SK-N-SH (cell line): ENCODE data around the gene SSR3. TPM values are rescaled to one million over a fixed set of nuclear protein-coding genes. Genes with fewer than 3 reads are reported as not detected.
A peak's percentile ranks its signal among the peaks of the same experiment; 100 is the strongest.

Experiments
- CTCF ChIA-PET: fragments of 300-600, 350-600 bp; formaldehyde crosslinking; extraction: SDS; loops from one replicate; lab custom pipeline; 2021; lab: Yijun Ruan, JAX
- POLR2A ChIA-PET: fragments of 350-600 bp; sonication (Branson Sonifier 250); formaldehyde crosslinking; extraction: SDS; loops from one replicate; lab custom pipeline; 2020; ENCODE audit warnings: antibody characterized with exemption, inconsistent platforms; lab: Yijun Ruan, JAX
- DNase-seq: peaks from one replicate; pipeline ENCODE4 v3.0.0; 2012
- H2AFZ ChIP-seq: fragments of 200-600 bp; sonication (generic); 2 replicates; pipeline ENCODE4 v1.8.1; 2016; ENCODE audit warnings: antibody characterized with exemption, mild to moderate bottlenecking, low read depth
- H3F3A ChIP-seq: fragments of 200-600 bp; sonication (generic); replicated peaks from 2 replicates; pipeline ENCODE3; 2016; ENCODE audit warnings: antibody characterized with exemption, mild to moderate bottlenecking; ENCODE audit not compliant: insufficient read depth
- H3K27ac ChIP-seq, 2 experiments: fragments of 200-500 bp in 1 of 2; fragments of 200-600 bp in 1 of 2; sonication (Bioruptor generic) in 1 of 2; sonication (generic), shearing (Covaris generic) in 1 of 2; 2 replicates each; pipeline versions ENCODE4 v1.5.1 to v1.6.1; 2014 to 2016; ENCODE audit warnings: low read depth in 2 of 2, inconsistent platforms in 1 of 2, low read length in 1 of 2, mild to moderate bottlenecking in 1 of 2, mixed read lengths in 1 of 2
- H3K27me3 ChIP-seq: fragments of 200-600 bp; sonication (generic), shearing (Covaris generic); 2 replicates; pipeline ENCODE4 v1.6.1; 2016; ENCODE audit warnings: mixed run types; ENCODE audit not compliant: insufficient read depth
- H3K36me3 ChIP-seq, 2 experiments: fragments of 200-500 bp in 1 of 2; fragments of 200-600 bp in 1 of 2; sonication (Bioruptor generic) in 1 of 2; sonication (generic) in 1 of 2; replicated peaks in 1 of 2; 2 replicates each; pipeline versions ENCODE3 to v1.5.1; 2014 to 2016; ENCODE audit warnings: low read length in 1 of 2, mild to moderate bottlenecking in 1 of 2; ENCODE audit not compliant: insufficient read depth in 2 of 2, control insufficient read depth in 1 of 2
- H3K4me1 ChIP-seq, 2 experiments: fragments of 200-500 bp in 1 of 2; fragments of 200-600 bp in 1 of 2; sonication (Bioruptor generic) in 1 of 2; sonication (generic), shearing (Covaris generic) in 1 of 2; 2 replicates each; pipeline versions ENCODE4 v1.5.1 to v1.6.1; 2014 to 2016; ENCODE audit warnings: low read depth in 1 of 2, low read length in 1 of 2, mixed run types in 1 of 2; ENCODE audit not compliant: insufficient read depth in 2 of 2, control insufficient read depth in 1 of 2
- H3K4me2 ChIP-seq: fragments of 200-600 bp; sonication (generic), shearing (Covaris generic); 2 replicates; pipeline ENCODE4 v1.6.1; 2017; ENCODE audit warnings: mixed run types
- H3K4me3 ChIP-seq, 2 experiments: fragments of 200-500 bp in 1 of 2; fragments of 200-600 bp in 1 of 2; sonication (Bioruptor generic) in 1 of 2; sonication (generic), shearing (Covaris generic) in 1 of 2; 2 replicates each; pipeline versions ENCODE4 v1.5.1 to v1.8.1; 2014 to 2016; ENCODE audit warnings: low read depth in 2 of 2, inconsistent platforms in 1 of 2, low read length in 1 of 2, mild to moderate bottlenecking in 1 of 2, mixed read lengths in 1 of 2, moderate library complexity in 1 of 2
- H3K79me2 ChIP-seq: fragments of 200-600 bp; sonication (generic); 2 replicates; pipeline ENCODE4 v1.8.1; 2017; ENCODE audit warnings: mild to moderate bottlenecking; ENCODE audit not compliant: insufficient read depth
- H3K9ac ChIP-seq: fragments of 200-600 bp; sonication (generic); 2 replicates; pipeline ENCODE4 v1.6.1; 2017; ENCODE audit warnings: mixed run types
- H3K9me2 ChIP-seq: fragments of 200-600 bp; sonication (generic); 2 replicates; pipeline ENCODE4 v1.6.1; 2017; ENCODE audit warnings: mixed run types
- H3K9me3 ChIP-seq: fragments of 200-600 bp; sonication (generic); 2 replicates; pipeline ENCODE4 v1.6.1; 2017; ENCODE audit warnings: mixed run types, mild to moderate bottlenecking, moderate library complexity
- H4K20me1 ChIP-seq: fragments of 200-600 bp; sonication (generic); 2 replicates; pipeline ENCODE4 v1.6.1; 2017; ENCODE audit warnings: mild to moderate bottlenecking, mixed run types; ENCODE audit not compliant: insufficient read depth
- CTCF ChIP-seq: fragments of 200-600 bp; sonication (generic); IDR thresholded peaks from 2 replicates; pipeline ENCODE4 v1.6.1; 2017; ENCODE audit warnings: antibody characterized with exemption, mild to moderate bottlenecking, moderate library complexity
- EZH2phosphoT487 ChIP-seq: fragments of 200-600 bp; sonication (generic); IDR thresholded peaks from 2 replicates; pipeline ENCODE4 v1.6.1; 2017; ENCODE audit warnings: low read depth, mixed run types, mild to moderate bottlenecking, antibody characterized with exemption, moderate library complexity, borderline replicate concordance
- FOSL2 ChIP-seq: IDR thresholded peaks from 2 replicates; pipeline ENCODE4 v1.4.0; 2012; ENCODE audit warnings: low read depth, mild to moderate bottlenecking, moderate library complexity, borderline replicate concordance
- FOXJ3 ChIP-seq: sonication (generic); formaldehyde crosslinking; IDR thresholded peaks from 2 replicates; pipeline ENCODE4 v1.5.1; 2020; ENCODE audit warnings: mild to moderate bottlenecking, missing genetic modification reagents
- GABPA ChIP-seq: IDR thresholded peaks from 2 replicates; pipeline ENCODE4 v1.4.0; 2012; ENCODE audit warnings: low read depth, mild to moderate bottlenecking
- JUND ChIP-seq: IDR thresholded peaks from 2 replicates; pipeline ENCODE4 v1.4.0; 2012
- MAX ChIP-seq: IDR thresholded peaks from 2 replicates; pipeline ENCODE4 v1.4.0; 2012; ENCODE audit warnings: low read depth
- MEF2A ChIP-seq: IDR thresholded peaks from 2 replicates; pipeline ENCODE4 v1.4.0; 2012; ENCODE audit warnings: low read depth, borderline replicate concordance
- NRF1 ChIP-seq: IDR thresholded peaks from 2 replicates; pipeline ENCODE4 v1.6.1; 2012; ENCODE audit warnings: low read depth, mild to moderate bottlenecking, low read length
- PBX3 ChIP-seq: IDR thresholded peaks from 2 replicates; pipeline ENCODE4; 2012
- POLR2AphosphoS5 ChIP-seq: IDR thresholded peaks from 2 replicates; pipeline ENCODE4 v1.6.1; 2012; ENCODE audit warnings: low read depth, low read length
- RAD21 ChIP-seq: IDR thresholded peaks from 2 replicates; pipeline ENCODE4 v1.6.1; 2012; ENCODE audit warnings: mild to moderate bottlenecking, low read length
- RFX5 ChIP-seq: IDR thresholded peaks from 2 replicates; pipeline ENCODE4 v1.6.1; 2012; ENCODE audit warnings: mild to moderate bottlenecking, improper control_type of control experiment, low read length
- RXRA ChIP-seq: IDR thresholded peaks from 2 replicates; pipeline ENCODE4 v1.4.0; 2012; ENCODE audit warnings: low read depth, mild to moderate bottlenecking, borderline replicate concordance
- SIN3A ChIP-seq: IDR thresholded peaks from 2 replicates; pipeline ENCODE4 v1.6.1; 2012; ENCODE audit warnings: low read depth, mild to moderate bottlenecking, low read length, moderate library complexity, borderline replicate concordance
- SMC3 ChIP-seq: IDR thresholded peaks from 2 replicates; pipeline ENCODE4 v1.6.1; 2012; ENCODE audit warnings: low read depth, low read length, improper control_type of control experiment
- TCF12 ChIP-seq: IDR thresholded peaks from 2 replicates; pipeline ENCODE4 v1.4.0; 2012
- TEAD4 ChIP-seq: IDR thresholded peaks from 2 replicates; pipeline ENCODE4 v1.4.0; 2012; ENCODE audit warnings: mild to moderate bottlenecking, borderline replicate concordance; ENCODE audit not compliant: insufficient read depth
- USF2 ChIP-seq: fragments of 150-350 bp; IDR thresholded peaks from 2 replicates; pipeline ENCODE4 v1.6.1; 2017; ENCODE audit warnings: antibody characterized with exemption, low read length, low read depth, borderline replicate concordance
- YY1 ChIP-seq: IDR thresholded peaks from 2 replicates; pipeline ENCODE4 v1.4.0; 2012; ENCODE audit warnings: low read depth, mild to moderate bottlenecking
- WGBS: methylation state at CpG from one replicate; pipeline ENCODE4 v1.1.6; 2017; ENCODE audit warnings: low lambda C conversion rate; 5-methylcytosine and 5-hydroxymethylcytosine counted together
- polyA plus RNA-seq, 3 experiments: library from polyadenylated mRNA; depleted of rRNA; stranded (reverse); fragments of >200 nt; gene quantifications; 2 replicates each; pipeline ENCODE4 v1.2.3, GENCODE V29; 2012

Gene SSR3
- polyA plus RNA-seq, 1 of the 3 experiments (the other 2 are of a cell fraction) = 61.7 TPM

GRCh38 chr3:156535798-156536197 lies 19.1 kb downstream of the SSR3 start:
- CTCF ChIA-PET = interaction anchor here (0.7 to 3.7 kb wide), 7 partner anchors 8 to 384 kb away, joined by 3 to 25 read pairs (median 5); partner anchors contain the start of gene TIPARP
- Histone ChIP-seq H3K9me2 (no peaks in the 10 kb centered on the region), H3K9ac (peak overlapping the region; percentile 29; the same call in 1 of the 2 replicates), H4K20me1 (peaks cover 7% of the 10 kb centered on the region), H3K36me3 (peaks cover 54 to 63% of the 10 kb centered on the region in 2 experiments), H3K27me3 (no peaks in the 10 kb centered on the region), H2AFZ (no peak overlapping the region), H3K4me2 (peak overlapping the region; percentile 52; the same call in 1 of the 2 replicates), H3K4me3 (no peak overlapping the region), H3F3A (peaks cover 78% of the 10 kb centered on the region), H3K27ac (peak overlapping the region; percentile 62 to 93; a peak in 3 of 4 replicates), H3K9me3 (no peaks in the 10 kb centered on the region), H3K4me1 (peaks cover 0 to 19% of the 10 kb centered on the region in 2 experiments; a peak in 2 of 4 replicates), H3K79me2 (peaks cover 16% of the 10 kb centered on the region)
- POLR2A ChIA-PET = no interaction called here
- TF ChIP-seq PBX3 (no peak), NRF1 (no peak), TEAD4 (no peak), POLR2AphosphoS5 (peak; percentile 0; the same call in 1 of the 2 replicates), YY1 (no peak)
- 95% methylated on average over 2 of the region's 2 CpGs for WGBS
- DNase-seq = no peak

GRCh38 chr3:156535162-156535627 lies 19.7 kb downstream of the SSR3 start:
- POLR2A ChIA-PET = no interaction called here

More at GRCh38 chr3:156535162-156535627, 19.7 kb downstream of the SSR3 start:
- DNase-seq = no peak
- Histone ChIP-seq H3K4me2 (peak overlapping the region; percentile 52; the same call in 1 of the 2 replicates), H2AFZ (no peak overlapping the region), H3K9me2 (no peaks in the 10 kb centered on the region), H3K27ac (peak overlapping the region; percentile 62 to 93), H3K4me1 (peaks cover 0 to 19% of the 10 kb centered on the region in 2 experiments; a peak in 2 of 4 replicates), H3K36me3 (peaks cover 52 to 61% of the 10 kb centered on the region in 2 experiments), H3K27me3 (no peaks in the 10 kb centered on the region), H3K9me3 (no peaks in the 10 kb centered on the region), H3F3A (peaks cover 75% of the 10 kb centered on the region), H3K9ac (peak overlapping the region; percentile 53), H4K20me1 (peaks cover 7% of the 10 kb centered on the region), H3K4me3 (no peak overlapping the region), H3K79me2 (peaks cover 13% of the 10 kb centered on the region)
- CTCF ChIA-PET = interaction anchor here (0.7 to 3.7 kb wide), 7 partner anchors 8 to 384 kb away, joined by 3 to 25 read pairs (median 3); no protein-coding TSS in a partner anchor
- WGBS = 6% methylated on average over 4 of the region's 4 CpGs
- TF ChIP-seq TEAD4 (no peak), USF2 (no peak), JUND (peak; percentile 63), TCF12 (peak; percentile 74), PBX3 (peak; percentile 32; the same call in 1 of the 2 replicates), POLR2AphosphoS5 (no peak; the same call in 1 of the 2 replicates), RFX5 (no peak), MEF2A (no peak), RAD21 (peak; percentile 41), EZH2phosphoT487 (no peak), FOXJ3 (CRISPR knock-in tag) (no peak), SIN3A (peak; percentile 56; the same call in 1 of the 2 replicates), NRF1 (no peak), MAX (0 out of 2 replicates have a peak, but pooled peaks have one; percentile 27), SMC3 (0 out of 2 replicates have a peak, but pooled peaks have one; percentile 34), CTCF (peak; percentile 57), RXRA (peak; percentile 24; the same call in 1 of the 2 replicates), GABPA (no peak), FOSL2 (peak; percentile 80)
- TF ChIP-seq, all 33 proteins: peak for 10
